K562 (cell line): ENCODE results near the gene EFHB. TPM values are rescaled to one million over a fixed set of nuclear protein-coding genes. Genes with fewer than 3 reads are reported as not detected.

Experiments used
- CTBP1 ChIP-seq: fragments of 450-650 bp; IDR thresholded peaks from 2 replicates; pipeline ENCODE4 v1.6.1; 2016; ENCODE audit warnings: borderline replicate concordance
- EHMT2 ChIP-seq: fragments of 450-650 bp; IDR thresholded peaks from 2 replicates; pipeline ENCODE4 v1.6.1; 2018; ENCODE audit warnings: antibody characterized with exemption
- ETS1 ChIP-seq: conservative IDR thresholded peaks from 2 replicates; pipeline ENCODE4 v1.6.1; 2011; ENCODE audit warnings: low read depth, mild to moderate bottlenecking, low read length; ENCODE audit not compliant: control insufficient read depth
- HDAC8 ChIP-seq: fragments of 450-650 bp; IDR thresholded peaks from 2 replicates; pipeline ENCODE4 v1.6.1; 2016; ENCODE audit warnings: mild to moderate bottlenecking, missing genetic modification characterization, moderate library complexity, missing compliant biosample characterization
- JUND ChIP-seq, 2 experiments: IDR thresholded peaks; 2 replicates in 1 of 2; 3 replicates in 1 of 2; pipeline ENCODE4 v1.6.1; 2011; ENCODE audit warnings: borderline replicate concordance in 2 of 2, low read depth in 2 of 2, low read length in 2 of 2, improper control_type of control experiment in 1 of 2, missing biosample characterization in 1 of 2, missing genetic modification characterization in 1 of 2, missing genetic modification reagents in 1 of 2
- KLF1 ChIP-seq: fragments of 450-650 bp; IDR thresholded peaks from 2 replicates; pipeline ENCODE4 v1.6.1; 2016; ENCODE audit warnings: missing genetic modification characterization, missing compliant biosample characterization
- MBD2 ChIP-seq: sonication (generic); IDR thresholded peaks from 2 replicates; pipeline ENCODE4 v1.6.1; 2016; ENCODE audit warnings: low read depth, borderline replicate concordance
- MYC ChIP-seq, 2 experiments: fragments of 250-450 bp in 1 of 2; sonication (Bioruptor Pico) in 1 of 2; IDR thresholded peaks; 2 replicates each; pipeline versions ENCODE4 v1.5.1 to v1.6.1; 2012 to 2021; ENCODE audit warnings: low read depth in 2 of 2, borderline replicate concordance in 1 of 2, improper control_type of control experiment in 1 of 2, low read length in 1 of 2, mild to moderate bottlenecking in 1 of 2, moderate library complexity in 1 of 2
- PCBP1 ChIP-seq: fragments of 200-400 bp; formaldehyde crosslinking; IDR thresholded peaks from 2 replicates; pipeline ENCODE4 v1.6.1; 2018; ENCODE audit warnings: mild to moderate bottlenecking, low read depth, low read length; ENCODE audit not compliant: poor library complexity, severe bottlenecking
- RBBP5 ChIP-seq: fragments of 200-600 bp; sonication (generic); IDR thresholded peaks from 2 replicates; pipeline ENCODE4 v1.6.1; 2012; ENCODE audit warnings: borderline replicate concordance, mild to moderate bottlenecking, low read length, control low read depth, inconsistent platforms; ENCODE audit not compliant: insufficient read depth, poor library complexity, severe bottlenecking
- SMARCC2 ChIP-seq: fragments of 450-650 bp; IDR thresholded peaks from 2 replicates; pipeline ENCODE4 v1.6.1; 2017; ENCODE audit warnings: antibody characterized with exemption, moderate library complexity, mild to moderate bottlenecking, low read depth
- SMARCE1 ChIP-seq: fragments of 450-650 bp; IDR thresholded peaks from 2 replicates; pipeline ENCODE4 v1.7.1; 2016; ENCODE audit warnings: mild to moderate bottlenecking
- SREBF1 ChIP-seq: fragments of 150-350 bp; IDR thresholded peaks from 2 replicates; pipeline ENCODE4 v1.6.1; 2014; ENCODE audit warnings: antibody characterized with exemption, low read depth, low read length, borderline replicate concordance
- TAL1 ChIP-seq: fragments of 450-650 bp; IDR thresholded peaks from 2 replicates; pipeline ENCODE4 v1.6.1; 2016; ENCODE audit warnings: mild to moderate bottlenecking
- ZBTB7A ChIP-seq: IDR thresholded peaks from 2 replicates; pipeline ENCODE4 v1.6.1; 2011; ENCODE audit warnings: low read depth, mild to moderate bottlenecking, low read length, moderate library complexity, borderline replicate concordance; ENCODE audit not compliant: control insufficient read depth
- ZFP91 ChIP-seq: sonication (generic); formaldehyde crosslinking; IDR thresholded peaks from 2 replicates; pipeline ENCODE4 v1.8.0; 2022; ENCODE audit warnings: mild to moderate bottlenecking, missing genetic modification reagents
- ZNF23 ChIP-seq: fragments of 250-450 bp; sonication (Bioruptor Pico); IDR thresholded peaks from 2 replicates; pipeline ENCODE4 v1.4.0; 2020; ENCODE audit warnings: mild to moderate bottlenecking
- polyA plus RNA-seq, 8 experiments: library from polyadenylated mRNA; depleted of rRNA in 4 of 8; stranded (reverse) in 5 of 8; unstranded in 3 of 8; fragments of >200 nt; fragmentation: Nextera tagmentation in 2 of 8; fragmentation: Illumina TruSeq in 1 of 8; extraction: Ambion mirVana in 2 of 8; extraction: Trizol in 1 of 8; gene quantifications; 2 replicates each; pipeline versions ENCODE4 v1.2.1 to v1.2.3, GENCODE V29; 2011 to 2014; ENCODE audit warnings: inconsistent platforms in 1 of 8, missing spikeins in 1 of 8
- total RNA-seq, 7 experiments: library from RNA; depleted of rRNA in 6 of 7; stranded (reverse); fragments of >200 nt in 6 of 7; fragmentation: Illumina TruSeq in 2 of 7; extraction: Trizol in 2 of 7; gene quantifications; 2 replicates each; pipeline versions ENCODE4 v1.2.1 to v1.2.3, GENCODE V29; 2011 to 2021; ENCODE audit warnings: low replicate concordance in 1 of 7
- TF ChIP-seq, protein P1 (sequence below): fragments of 450-650 bp; formaldehyde crosslinking; IDR thresholded peaks from 2 replicates; pipeline ENCODE4 v1.4.0; 2020; ENCODE audit warnings: mild to moderate bottlenecking, moderate library complexity

EFHB gene
- total and polyA plus RNA-seq, 9 of the 15 experiments (the other 6 are each of a cell fraction or from before 2014, with no cell fraction given): 1.5 to 4.0 (median 1.8) TPM

DNA sequence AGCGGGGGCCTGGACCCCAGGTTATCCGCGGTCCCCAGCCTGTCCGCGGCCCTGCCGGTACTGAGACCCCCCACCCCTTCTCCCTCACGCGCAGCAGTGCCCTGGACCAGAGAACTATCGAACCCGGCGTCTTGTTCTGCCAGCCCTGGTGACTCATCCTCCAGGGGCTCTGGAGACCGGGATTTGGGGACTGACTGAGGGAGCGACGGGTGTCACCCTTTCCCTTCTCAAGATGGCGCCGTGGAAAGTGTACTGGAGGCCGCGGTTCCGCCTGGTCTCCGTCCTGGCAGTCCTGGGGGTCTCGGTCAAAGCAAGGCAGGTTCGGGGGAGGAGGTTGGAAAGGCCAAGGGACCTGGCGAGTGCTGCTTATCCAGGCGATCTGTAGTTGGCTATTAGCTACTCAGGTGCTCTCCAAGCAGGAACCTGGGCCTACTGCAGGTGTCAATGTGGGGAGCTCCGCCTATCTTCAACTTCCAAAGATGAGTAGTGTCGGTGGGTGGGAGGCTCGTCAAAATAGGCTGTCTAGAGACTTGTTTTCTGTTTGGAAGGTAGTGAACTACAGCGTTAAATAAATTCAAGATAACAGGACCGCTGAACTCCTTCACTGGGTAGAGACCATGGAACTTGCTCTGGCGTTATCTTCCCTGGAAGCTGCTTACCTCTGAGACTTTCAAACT lies 13.7 kb upstream of the EFHB start (continued):
- TF ChIP-seq JUND (IDR thresholded peaks at IDR 0.05; ENCODE audit: borderline replicate concordance, low read depth, low read length) (peak; percentile 84), JUND (tag; IDR thresholded peaks at IDR 0.05; ENCODE audit: borderline replicate concordance, low read depth, low read length) (peak; percentile 81; the same call in 2 of the 3 replicates), HDAC8 (tag) (no peak), MBD2 (no peak), ZFP91 (CRISPR knock-in tag) (0 out of 2 replicates have a peak, but pooled peaks have one; percentile 57), PCBP1 (no peak), EHMT2 (peak; percentile 80), SMARCC2 (0 out of 2 replicates have a peak, but pooled peaks have one; percentile 35), ZNF23 (CRISPR knock-in tag) (0 out of 2 replicates have a peak, but pooled peaks have one; percentile 30), MYC (IDR thresholded peaks at IDR 0.05; ENCODE audit: low read depth, low read length) (no peak), MYC (CRISPR knock-in tag; IDR thresholded peaks at IDR 0.05; ENCODE audit: borderline replicate concordance, low read depth) (0 out of 2 replicates have a peak, but pooled peaks have one; percentile 7), CTBP1 (peak; percentile 68), SREBF1 (no peak), ETS1 (peak; percentile 42), RBBP5 (peak; percentile 94), ZBTB7A (peak; percentile 70), SMARCE1 (0 out of 2 replicates have a peak, but pooled peaks have one; percentile 25), KLF1 (tag) (no peak), TAL1 (no peak)
- TF ChIP-seq, protein P1, sequence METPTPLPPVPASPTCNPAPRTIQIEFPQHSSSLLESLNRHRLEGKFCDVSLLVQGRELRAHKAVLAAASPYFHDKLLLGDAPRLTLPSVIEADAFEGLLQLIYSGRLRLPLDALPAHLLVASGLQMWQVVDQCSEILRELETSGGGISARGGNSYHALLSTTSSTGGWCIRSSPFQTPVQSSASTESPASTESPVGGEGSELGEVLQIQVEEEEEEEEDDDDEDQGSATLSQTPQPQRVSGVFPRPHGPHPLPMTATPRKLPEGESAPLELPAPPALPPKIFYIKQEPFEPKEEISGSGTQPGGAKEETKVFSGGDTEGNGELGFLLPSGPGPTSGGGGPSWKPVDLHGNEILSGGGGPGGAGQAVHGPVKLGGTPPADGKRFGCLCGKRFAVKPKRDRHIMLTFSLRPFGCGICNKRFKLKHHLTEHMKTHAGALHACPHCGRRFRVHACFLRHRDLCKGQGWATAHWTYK (CRISPR knock-in tag): peak; percentile 84
